ENCODE results near the gene PPTC7. TPM values are rescaled to one million over a fixed set of nuclear protein-coding genes. Genes with fewer than 3 reads are reported as not detected.

Gene PPTC7
- total and polyA plus RNA-seq, 2 of the 8 experiments (the other 6 are each of a cell fraction or from before 2014, with no cell fraction given), result 8.1 to 15.9 TPM

GRCh38 chr12:110564471-110564991, 18.6 kb downstream of the PPTC7 start:
- FAIRE-seq (no peak), DNase-seq (ENCODE audit: low read depth in 1 of 2, low spot score in 2 of 2) (no peak)
- H3K4me1 ChIP-seq (replicated peaks in 1 of 4; ENCODE audit: control insufficient read depth in 3 of 4, insufficient read depth in 4 of 4, low read length in 3 of 4), result no peaks in the 10 kb centered on the region; a peak in 2 of 7 replicates
- H3K4ac ChIP-seq (replicated peaks; ENCODE audit: insufficient read length, low read depth, low read length), result no peak overlapping the region
- no peaks in the 10 kb centered on the region for H3K36me3 ChIP-seq (ENCODE audit: control insufficient read depth in 2 of 4, insufficient read depth in 4 of 4, low read length in 3 of 4)
- peaks cover 0 to 84% of the 10 kb centered on the region in 2 experiments; a peak in 2 of 4 replicates for H3K79me2 ChIP-seq (ENCODE audit: control insufficient read depth in 1 of 2, insufficient read depth in 2 of 2, low read length in 2 of 2)
- H3K56ac ChIP-seq (replicated peaks; ENCODE audit: insufficient read length, low read depth, low read length), result no peak overlapping the region
- no peak overlapping the region for H3K27ac ChIP-seq (ENCODE audit: low read depth, low read length)
- no peak overlapping the region for H4K8ac ChIP-seq (ENCODE audit: extremely low read depth, insufficient read depth, low read length)
- H3K14ac ChIP-seq (ENCODE audit: insufficient read length), result no peak overlapping the region
- H3K23me2 ChIP-seq (ENCODE audit: low read depth, low read length), result no peaks in the 10 kb centered on the region; the same call in 1 of the 2 replicates
- CTCF ChIA-PET (ENCODE audit: partially characterized antibody), result interaction anchor here (1.4 to 1.7 kb wide), 2 partner anchors 10 to 26 kb away, joined by 5 read pairs; no protein-coding TSS in a partner anchor
- H4K20me1 ChIP-seq (replicated peaks in 1 of 2; ENCODE audit: control insufficient read depth in 1 of 2, insufficient read depth in 2 of 2, low read length in 2 of 2), result peaks cover 2 to 5% of the 10 kb centered on the region in 2 experiments
- H2BK15ac ChIP-seq (ENCODE audit: low read length), result no peak overlapping the region
- no peak overlapping the region for H2BK20ac ChIP-seq (ENCODE audit: low read length)
- no peak overlapping the region for H3K4me2 ChIP-seq (ENCODE audit: insufficient read depth in 1 of 2, low read depth in 2 of 2, low read length in 2 of 2)
- no peak overlapping the region for H3K4me3 ChIP-seq (ENCODE audit: extremely low read depth in 1 of 4, insufficient read depth in 2 of 4, low read depth in 3 of 4, low read length in 4 of 4)
- H3K27me3 ChIP-seq (replicated peaks in 1 of 4; ENCODE audit: control insufficient read depth in 3 of 4, extremely low read depth in 1 of 4, insufficient read depth in 3 of 4, low read length in 3 of 4), result no peaks in the 10 kb centered on the region
- no peak overlapping the region for H2BK5ac ChIP-seq (ENCODE audit: low read depth, low read length)
- H4K91ac ChIP-seq (replicated peaks; ENCODE audit: insufficient read length, low read length), result no peak overlapping the region
- peaks cover 4% of the 10 kb centered on the region; the same call in 1 of the 2 replicates for H3K79me1 ChIP-seq (ENCODE audit: low read depth, low read length)
- no peak overlapping the region for H2AFZ ChIP-seq (ENCODE audit: low read length)
- H2BK120ac ChIP-seq (replicated peaks; ENCODE audit: low read depth, low read length), result no peak overlapping the region
- no peak overlapping the region for H3K18ac ChIP-seq (ENCODE audit: extremely low read depth, low read length)
- no peak overlapping the region for H2BK12ac ChIP-seq (ENCODE audit: low read depth, low read length)
- H4K5ac ChIP-seq (ENCODE audit: insufficient read length, low read depth, low read length), result no peak overlapping the region
- H2AK5ac ChIP-seq (ENCODE audit: low read depth, low read length), result no peak overlapping the region
- H3K9ac ChIP-seq (replicated peaks in 1 of 4; ENCODE audit: extremely low read depth in 1 of 4, low read depth in 3 of 4, low read length in 3 of 4), result no peak overlapping the region
- POLR2A ChIA-PET (ENCODE audit: partially characterized antibody), result interaction anchor here (0.7 kb wide), 1 partner anchor 15 kb away, joined by 4 read pairs; no protein-coding TSS in a partner anchor
- WGBS, 2 experiments (ENCODE audit: extremely low coverage in 1 of 2, insufficient coverage in 1 of 2, insufficient read length in 1 of 2, insufficient replicate concordance in 2 of 2, low coverage in 1 of 2, low lambda C conversion rate in 2 of 2, missing lambda C conversion rate in 1 of 2), result 88% methylated on average over 8 of the region's 8 CpGs; no CpG with 5 or more reads in 1 of the 2 experiments
- H3K23ac ChIP-seq (ENCODE audit: insufficient read length), result no peak overlapping the region
- H3K9me3 ChIP-seq (ENCODE audit: insufficient read depth in 2 of 2, low read depth in 1 of 2, low read length in 1 of 2), result peaks cover 3 to 8% of the 10 kb centered on the region in 2 experiments; a peak in 2 of 4 replicates
- no peak for TF ChIP-seq CBX5 (IDR thresholded peaks at IDR 0.05; ENCODE audit: low read depth, low read length)
- no peak for TF ChIP-seq SRF (IDR thresholded peaks at IDR 0.05; ENCODE audit: low read depth, low read length)
- TF ChIP-seq, protein P1, sequence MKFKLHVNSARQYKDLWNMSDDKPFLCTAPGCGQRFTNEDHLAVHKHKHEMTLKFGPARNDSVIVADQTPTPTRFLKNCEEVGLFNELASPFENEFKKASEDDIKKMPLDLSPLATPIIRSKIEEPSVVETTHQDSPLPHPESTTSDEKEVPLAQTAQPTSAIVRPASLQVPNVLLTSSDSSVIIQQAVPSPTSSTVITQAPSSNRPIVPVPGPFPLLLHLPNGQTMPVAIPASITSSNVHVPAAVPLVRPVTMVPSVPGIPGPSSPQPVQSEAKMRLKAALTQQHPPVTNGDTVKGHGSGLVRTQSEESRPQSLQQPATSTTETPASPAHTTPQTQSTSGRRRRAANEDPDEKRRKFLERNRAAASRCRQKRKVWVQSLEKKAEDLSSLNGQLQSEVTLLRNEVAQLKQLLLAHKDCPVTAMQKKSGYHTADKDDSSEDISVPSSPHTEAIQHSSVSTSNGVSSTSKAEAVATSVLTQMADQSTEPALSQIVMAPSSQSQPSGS (IDR thresholded peaks at IDR 0.05; ENCODE audit: low read length), result no peak
- TF ChIP-seq SUZ12 (IDR thresholded peaks at IDR 0.05; ENCODE audit: low read length), result no peak
- no peak for TF ChIP-seq RFX5 (IDR thresholded peaks at IDR 0.05; ENCODE audit: borderline replicate concordance, low read depth, low read length)
- no peak for TF ChIP-seq EP300 (IDR thresholded peaks at IDR 0.05; ENCODE audit: borderline replicate concordance in 1 of 2, low read depth in 2 of 2, low read length in 2 of 2)
- TF ChIP-seq HDAC6 (IDR thresholded peaks at IDR 0.05; ENCODE audit: low read depth, low read length), result no peak
- TF ChIP-seq SIX5 (IDR thresholded peaks at IDR 0.05; ENCODE audit: low read depth, low read length), result no peak
- TF ChIP-seq ZNF274 (IDR thresholded peaks at IDR 0.05; ENCODE audit: borderline replicate concordance, extremely low read depth, low read length), result no peak
- no peak for TF ChIP-seq TAF7 (optimal IDR thresholded peaks at IDR 0.05; ENCODE audit: borderline replicate concordance, low read depth, low read length)
- no peak for TF ChIP-seq MAX (IDR thresholded peaks at IDR 0.05)
